HG03571 (cell line): ENCODE results near the gene ROS1.
"Not testable (repeated sequence)": the region's sequence is repeated elsewhere in the genome, so short reads cannot be mapped to it uniquely, and the experiment has no call there.

ENCODE experiments used
- ATAC-seq: cut with Tn5 transposase; IDR thresholded peaks from one replicate; pipeline ENCODE4 v1.9.1; 2021; ENCODE audit not compliant: unreplicated experiment

ROS1 gene

DNA sequence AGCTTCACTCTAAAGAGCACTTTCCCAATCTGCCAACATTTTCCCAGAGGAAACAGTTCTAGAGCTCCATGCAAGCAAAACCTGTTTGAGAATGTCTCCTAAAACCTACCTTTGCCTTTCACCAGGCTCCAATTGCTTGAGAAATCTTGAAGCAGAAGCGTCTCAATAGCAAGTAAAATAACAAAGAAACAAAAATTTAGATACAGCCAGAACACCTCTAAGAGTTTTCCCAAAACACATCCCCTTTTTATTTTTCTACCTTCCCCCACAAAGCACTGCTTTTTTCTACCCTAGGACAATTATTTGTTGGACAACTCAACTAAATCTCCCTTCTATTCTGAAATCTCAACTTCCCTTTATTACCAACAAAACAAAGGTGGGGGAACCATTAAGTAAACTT lies 156.8 kb downstream of the ROS1 start:
- ATAC-seq = no peak

DNA sequence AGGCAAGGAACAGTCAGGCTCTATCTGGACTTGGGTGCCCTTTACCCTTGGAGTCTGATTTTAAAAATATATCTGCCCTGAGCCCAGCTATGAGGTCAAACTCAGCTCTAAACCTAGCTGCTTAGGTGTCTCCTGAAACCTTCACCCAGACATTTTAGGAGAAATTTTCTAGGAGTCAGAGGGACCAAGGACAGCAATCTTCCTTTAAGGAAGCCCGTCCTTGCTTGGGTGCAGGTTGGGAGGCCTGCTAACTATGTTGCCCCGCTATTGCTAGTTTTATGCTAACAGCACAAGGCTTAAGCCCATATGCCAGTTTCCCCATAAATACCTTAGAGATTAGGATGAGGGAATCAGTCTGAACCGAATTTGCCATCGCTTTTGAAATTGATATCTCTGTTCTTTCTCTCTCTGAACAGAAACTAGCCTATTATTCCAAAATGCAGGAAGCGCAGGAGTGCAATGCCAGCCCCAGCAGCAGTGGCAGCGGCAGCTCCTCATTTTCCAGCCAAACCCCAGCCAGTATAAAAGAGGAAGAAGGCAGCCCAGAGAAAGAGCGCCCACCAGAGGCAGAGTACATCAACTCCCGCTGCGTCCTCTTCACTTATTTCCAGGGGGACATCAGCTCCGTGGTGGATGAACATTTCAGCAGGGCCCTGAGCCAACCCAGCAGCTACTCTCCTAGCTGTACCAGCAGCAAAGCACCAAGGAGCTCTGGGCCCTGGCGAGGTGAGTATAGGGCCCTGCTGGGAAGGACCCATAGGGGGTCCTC lies 157.8 kb downstream of the ROS1 start:
- ATAC-seq = no peak

DNA sequence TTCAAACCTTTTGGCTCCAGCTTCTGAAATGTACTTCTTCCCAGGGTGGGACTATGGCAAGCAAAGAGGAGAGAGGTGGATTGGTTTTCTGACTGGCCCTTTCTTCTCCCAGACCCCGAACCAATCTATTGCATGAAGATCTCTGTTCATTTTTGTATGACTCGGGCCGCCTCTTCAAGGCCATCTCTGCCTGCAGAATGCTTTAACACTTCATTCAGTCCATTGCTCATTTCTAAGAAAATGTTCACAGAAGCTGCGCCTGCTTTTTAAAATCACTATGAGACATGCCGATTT lies 158.7 kb downstream of the ROS1 start:
- no peak for ATAC-seq

DNA sequence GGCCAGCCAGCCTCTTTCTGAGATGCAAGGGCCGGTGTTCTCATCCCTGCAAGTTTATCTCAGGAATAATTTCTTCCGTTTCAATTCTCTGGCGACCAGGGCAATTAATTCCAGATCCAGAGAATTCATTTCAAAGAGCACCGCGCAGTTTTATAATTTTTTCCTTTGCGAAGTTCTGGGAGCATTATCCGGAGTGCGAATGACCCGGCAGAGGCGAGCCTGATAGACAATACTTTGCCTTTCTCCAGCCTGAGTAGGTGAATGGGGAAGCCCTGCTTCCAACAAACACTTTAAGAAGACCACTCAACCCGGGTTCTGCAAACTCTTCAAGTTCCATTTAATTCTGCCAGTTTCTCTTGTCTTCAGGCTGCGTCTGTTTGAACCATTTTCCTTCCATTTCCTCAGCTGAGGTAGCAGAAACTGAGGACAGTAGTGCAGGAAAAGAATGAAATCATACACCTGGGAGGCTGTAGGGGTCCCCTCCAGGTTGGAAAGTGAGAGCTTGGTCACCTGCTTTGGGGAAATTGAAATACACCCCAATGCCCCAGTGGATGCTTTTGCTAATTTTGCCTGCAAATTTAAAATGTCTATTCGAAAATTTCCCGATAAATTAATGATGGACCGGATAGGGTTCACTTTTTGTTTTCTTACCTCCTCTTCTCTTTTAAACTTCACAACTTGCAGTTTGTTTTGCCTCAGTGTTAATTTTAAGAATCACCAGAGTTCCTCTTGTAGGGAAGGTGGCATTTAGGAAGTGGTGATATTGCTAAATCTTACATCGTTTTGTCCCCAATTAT lies 159.3 kb downstream of the ROS1 start:
- no peak for ATAC-seq

DNA sequence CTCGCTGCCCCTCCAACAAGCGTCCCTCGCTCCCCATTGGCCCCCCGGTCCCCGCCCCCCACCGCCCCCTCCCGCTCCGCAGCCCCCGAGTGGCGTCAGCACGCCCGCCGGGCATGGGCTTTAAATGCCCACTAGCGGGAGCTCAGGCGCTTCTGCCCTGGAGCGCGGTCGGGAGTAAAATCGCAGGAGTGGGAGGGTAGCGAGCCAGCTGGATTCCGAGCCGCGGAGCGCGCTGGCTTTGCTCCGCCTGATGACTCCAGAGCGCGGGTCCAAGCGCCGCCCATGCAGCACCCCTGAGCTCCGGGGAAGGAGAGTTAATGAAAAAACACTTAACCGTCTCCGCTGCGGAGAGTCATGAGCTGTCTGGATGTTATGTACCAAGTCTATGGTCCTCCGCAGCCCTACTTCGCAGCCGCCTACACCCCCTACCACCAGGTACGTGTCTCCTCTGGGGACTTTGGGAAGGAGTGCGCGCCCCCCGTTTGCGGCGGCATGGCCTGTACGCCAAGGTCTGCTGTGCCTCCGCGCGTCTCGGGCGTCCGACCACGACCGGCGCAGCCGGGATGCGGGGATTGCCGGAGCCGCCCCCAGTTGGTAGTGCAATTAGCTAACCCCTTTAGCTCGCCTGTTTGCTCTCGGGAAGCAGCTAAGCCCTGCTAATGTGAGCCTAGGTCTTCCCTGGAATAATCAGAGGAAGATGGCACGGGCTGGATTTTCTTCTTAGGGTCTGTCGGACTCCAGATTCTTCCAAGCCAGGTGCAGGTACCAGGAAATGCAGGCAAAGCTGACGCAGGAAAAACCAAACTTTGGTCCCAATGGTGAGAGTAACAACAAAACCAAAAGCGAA lies 160.1 kb downstream of the ROS1 start, which contains the start of gene VGLL2:
Gene VGLL2 (plus strand): TSS at position 149 of the 847 bp plus-strand sequence. CDS start 206 bp downstream, at position 355.
- ATAC-seq = no peak

DNA sequence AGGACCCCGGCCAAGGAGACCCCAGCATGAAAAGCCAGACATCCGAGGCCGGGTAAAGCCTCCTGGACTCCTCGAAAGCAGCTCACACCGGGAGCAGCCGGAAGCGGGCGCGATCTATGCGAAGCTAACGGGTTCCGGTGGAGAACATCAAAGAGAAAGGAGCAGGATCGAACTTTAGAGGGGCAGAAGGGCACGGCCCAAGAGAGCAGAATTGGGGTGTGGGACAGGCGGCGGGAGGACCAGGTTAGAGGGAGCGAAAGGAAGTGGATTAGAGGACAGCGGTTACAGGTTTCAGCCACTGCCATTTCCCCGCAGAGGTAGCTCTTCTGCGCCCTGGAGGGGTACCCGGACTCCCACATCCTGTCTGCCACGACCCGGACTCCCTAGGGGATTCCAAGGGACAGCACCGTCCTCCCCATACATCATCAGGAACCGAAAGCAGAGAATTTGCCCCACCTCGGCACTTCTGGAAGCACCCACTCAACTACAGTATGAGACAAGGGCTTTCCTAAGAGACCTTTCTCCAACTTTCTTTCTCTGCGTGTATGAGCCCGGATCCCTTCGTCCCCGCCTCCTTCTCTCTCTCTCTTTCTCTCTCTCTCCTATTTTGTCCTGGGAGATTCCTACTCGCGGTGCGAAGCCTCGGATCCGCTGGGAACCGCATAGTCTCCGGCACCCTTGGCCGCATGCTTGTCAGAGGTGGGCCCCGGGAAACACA lies 160.9 kb downstream of the ROS1 start:
- no peak for ATAC-seq

DNA sequence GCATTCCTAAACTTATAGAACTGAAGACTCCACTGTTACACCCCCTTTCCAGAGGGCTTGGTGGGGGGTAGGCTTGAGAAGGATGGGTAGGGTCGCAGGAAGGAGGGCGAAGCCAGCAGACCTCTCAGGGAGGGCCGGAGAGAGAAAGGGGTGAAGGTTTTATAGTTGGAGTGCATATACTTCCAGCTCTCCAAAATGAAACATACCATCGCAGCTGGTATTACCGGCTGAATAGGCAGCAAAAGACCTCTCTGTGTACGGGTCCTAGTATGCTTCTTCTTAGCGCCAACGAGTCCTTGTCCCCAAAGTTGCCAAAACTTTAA lies 161.4 kb downstream of the ROS1 start:
- ATAC-seq = no peak

DNA sequence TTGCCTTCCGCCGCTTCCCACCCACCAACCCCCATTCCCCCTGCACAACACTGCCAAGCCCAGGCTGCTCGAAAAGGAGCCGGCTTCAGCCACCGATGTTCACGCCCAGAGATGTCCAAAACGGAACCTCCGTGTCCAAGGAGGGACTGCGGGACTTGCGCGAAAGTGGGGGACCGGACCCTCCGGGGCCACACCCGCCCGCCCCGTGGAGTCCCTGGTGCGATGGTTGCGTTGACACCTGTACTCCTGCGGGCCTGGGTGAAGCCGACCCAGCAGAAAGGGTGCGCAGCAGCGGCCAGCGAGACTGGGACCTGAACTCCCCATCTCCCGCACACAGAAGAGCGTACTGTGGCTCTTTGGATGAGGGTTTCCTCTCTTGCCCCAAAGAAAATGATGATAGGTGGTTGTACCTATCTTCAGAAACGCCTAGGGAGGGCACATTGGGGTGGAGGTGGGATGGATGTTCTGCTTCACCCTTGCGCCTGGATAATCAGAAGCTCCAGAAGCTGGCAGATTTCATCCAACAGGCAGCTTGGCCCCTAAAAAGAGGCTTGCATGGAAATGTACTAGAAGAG lies 162.3 kb downstream of the ROS1 start:
- no peak for ATAC-seq

DNA sequence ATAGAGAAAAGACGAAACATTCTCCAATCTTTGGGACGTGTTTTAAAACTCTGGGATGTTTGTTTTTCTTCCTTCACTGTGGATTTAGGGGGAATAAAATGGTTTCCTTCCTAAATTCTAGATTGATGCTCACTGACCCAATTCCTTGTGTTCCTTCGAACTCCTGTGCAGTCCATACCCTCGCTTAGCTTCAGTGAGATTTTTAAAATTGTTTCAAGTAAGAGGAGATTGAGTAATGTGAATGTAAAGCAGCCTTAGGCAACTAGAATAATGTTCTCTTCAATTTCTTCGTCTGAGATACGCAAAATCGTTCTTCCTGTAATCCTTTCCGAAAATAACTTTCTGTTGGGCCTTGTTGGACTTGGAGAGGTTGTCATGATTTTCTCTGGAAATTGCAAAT lies 162.9 kb downstream of the ROS1 start:
- no peak for ATAC-seq

DNA sequence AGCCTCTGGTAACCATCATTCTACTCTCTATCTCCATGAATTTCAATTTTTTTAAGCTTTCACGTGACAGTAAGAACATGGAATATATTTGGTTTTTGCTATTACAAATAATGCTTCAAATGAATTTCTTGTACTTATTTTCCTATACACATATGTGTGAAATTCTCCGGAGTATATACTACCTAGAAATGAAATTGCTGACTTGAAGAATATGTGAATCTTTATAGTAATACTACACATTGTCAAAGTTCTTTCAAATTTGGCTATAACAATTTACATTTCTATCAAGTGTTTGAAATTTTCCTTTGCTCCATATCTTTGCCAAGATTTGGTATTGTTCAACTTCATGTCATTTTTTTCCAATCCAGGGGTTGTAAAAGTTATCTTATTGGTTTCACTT lies 172.0 kb downstream of the ROS1 start:
- no peak for ATAC-seq

DNA sequence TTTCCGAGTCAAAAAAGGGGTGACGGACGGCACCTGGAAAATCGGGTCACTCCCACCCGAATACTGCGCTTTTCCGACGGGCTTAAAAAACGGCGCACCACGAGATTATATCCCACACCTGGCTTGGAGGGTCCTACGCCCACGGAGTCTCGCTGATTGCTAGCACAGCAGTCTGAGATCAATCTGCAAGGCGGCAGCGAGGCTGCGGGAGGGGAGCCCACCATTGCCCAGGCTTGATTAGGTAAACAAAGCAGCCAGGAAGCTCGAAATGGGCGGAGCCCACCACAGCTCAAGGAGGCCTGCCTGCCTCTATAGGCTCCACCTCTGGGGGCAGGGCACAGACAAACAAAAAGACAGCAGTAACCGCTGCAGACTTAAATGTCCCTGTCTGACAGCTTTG lies 180.8 kb downstream of the ROS1 start:
- ATAC-seq = not testable (repeated sequence)

DNA sequence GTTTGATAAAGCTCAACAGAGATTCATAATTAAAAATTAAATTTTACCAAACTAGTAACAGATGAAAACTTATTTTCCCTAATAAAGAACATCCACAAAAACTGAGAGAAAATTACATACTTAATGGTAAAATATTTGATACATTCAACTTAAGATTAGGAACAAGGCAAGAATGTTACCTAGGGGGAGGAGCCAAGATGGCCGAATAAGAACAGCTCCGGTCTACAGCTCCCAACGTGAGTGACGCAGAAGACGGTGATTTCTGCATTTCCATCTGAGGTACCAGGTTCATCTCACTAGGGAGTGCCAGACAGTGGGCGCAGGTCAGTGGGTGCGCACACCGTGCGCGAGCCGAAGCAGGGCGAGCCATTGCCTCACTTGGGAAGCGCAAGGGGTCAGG lies 181.2 kb downstream of the ROS1 start:
- ATAC-seq = not testable (repeated sequence)
